PC-9 (cell line): ENCODE results near the gene PCGF2. TPM values are rescaled to one million over a fixed set of nuclear protein-coding genes. Genes with fewer than 3 reads are reported as not detected.

ENCODE experiments used
- BruUV-seq: library from RNA; stranded (reverse); fragments of 400-500 nt; replicated peaks from 2 replicates; lab custom pipeline; 2021; lab: Mats Ljungman, UMichigan
- CTCF ChIA-PET: fragments of 300-600 bp; sonication (Branson Sonifier 250); formaldehyde crosslinking; loops from one replicate; lab custom pipeline; 2022; ENCODE audit warnings: antibody characterized with exemption; lab: Charles Lee
- POLR2A ChIA-PET: fragments of 300-600 bp; sonication (Branson Sonifier 250); formaldehyde crosslinking; loops from one replicate; lab custom pipeline; 2022; ENCODE audit warnings: antibody characterized with exemption; ENCODE audit not compliant: unreplicated experiment; lab: Charles Lee
- DNase-seq, 2 experiments: peaks; one replicate each; pipeline versions ENCODE4 v3.0.0 to v3.0.0-alpha.2; 2015 to 2022; ENCODE audit warnings: mixed read lengths in 1 of 2
- H2AFZ ChIP-seq: fragments of 200-600 bp; sonication (generic); 2 replicates; pipeline ENCODE4 v1.8.1; 2017; ENCODE audit warnings: antibody characterized with exemption
- H3F3A ChIP-seq: fragments of 200-600 bp; sonication (generic); 2 replicates; pipeline ENCODE4 v1.8.1; 2017; ENCODE audit warnings: antibody characterized with exemption, mild to moderate bottlenecking, low read depth; ENCODE audit not compliant: insufficient read depth
- H3K27ac ChIP-seq: fragments of 200-600 bp; sonication (generic); 2 replicates; pipeline ENCODE4 v1.6.1; 2016; ENCODE audit warnings: mixed run types
- H3K27me3 ChIP-seq: fragments of 200-600 bp; sonication (generic); 2 replicates; pipeline ENCODE4 v1.6.1; 2016; ENCODE audit warnings: low read depth, mixed run types; ENCODE audit not compliant: insufficient read depth
- H3K36me3 ChIP-seq: fragments of 200-600 bp; sonication (generic); 2 replicates; pipeline ENCODE4 v1.6.1; 2016; ENCODE audit warnings: low read depth, mixed run types
- H3K4me1 ChIP-seq: fragments of 200-600 bp; sonication (generic); replicated peaks from 2 replicates; pipeline ENCODE4 v1.6.1; 2016; ENCODE audit warnings: mixed run types; ENCODE audit not compliant: insufficient read depth
- H3K4me2 ChIP-seq: fragments of 200-600 bp; sonication (generic); 2 replicates; pipeline ENCODE4 v1.6.1; 2017; ENCODE audit warnings: mixed run types
- H3K4me3 ChIP-seq: fragments of 200-600 bp; sonication (generic); 2 replicates; pipeline ENCODE4 v1.6.1; 2016; ENCODE audit warnings: mixed run types
- H3K79me2 ChIP-seq: fragments of 200-600 bp; sonication (generic); 2 replicates; pipeline ENCODE4 v1.6.1; 2017; ENCODE audit warnings: low read depth, mixed run types
- H3K9me2 ChIP-seq: fragments of 200-600 bp; sonication (generic); 2 replicates; pipeline ENCODE4 v1.8.1; 2017; ENCODE audit warnings: mild to moderate bottlenecking; ENCODE audit not compliant: insufficient read depth
- H3K9me3 ChIP-seq: fragments of 200-600 bp; sonication (generic); 2 replicates; pipeline ENCODE4 v1.8.1; 2016; ENCODE audit warnings: low read depth; ENCODE audit not compliant: insufficient read depth
- H4K20me1 ChIP-seq: fragments of 200-600 bp; sonication (generic); 2 replicates; pipeline ENCODE4 v1.8.1; 2017; ENCODE audit not compliant: insufficient read depth
- CTCF ChIP-seq: fragments of 200-600 bp; sonication (generic); conservative IDR thresholded peaks from 2 replicates; pipeline ENCODE4 v1.6.1; 2017; ENCODE audit warnings: mixed run types, antibody characterized with exemption, mild to moderate bottlenecking, moderate library complexity
- EZH2 ChIP-seq: fragments of 200-600 bp; sonication (generic); IDR thresholded peaks from 2 replicates; pipeline ENCODE4 v1.8.0; 2017; ENCODE audit warnings: antibody characterized with exemption, low read depth
- intact Hi-C: fragments of 100-400 bp; cut with micrococcal nuclease; formaldehyde crosslinking; loops from one replicate; pipeline ENCODE4 v1.10.0; 2022; ENCODE audit not compliant: unreplicated experiment
- total RNA-seq: library from RNA; stranded (reverse); gene quantifications from 2 replicates; pipeline ENCODE4 v1.2.3, GENCODE V29; 2021

Gene PCGF2
- total RNA-seq, 1 experiment from 2014 or later = 43.3 TPM

GRCh38 chr17:38742411-38743308 is 5.5 kb downstream of the PCGF2 start:
- ChIA-PET POLR2A (no interaction called here), CTCF (interaction anchor here (0.7 kb wide), 1 partner anchor 11 kb away, joined by 4 read pairs; no protein-coding TSS in a partner anchor)
- H3F3A ChIP-seq = peaks cover 33% of the 10 kb centered on the region; the same call in 1 of the 2 replicates
- H3K4me1 ChIP-seq = peaks cover 27% of the 10 kb centered on the region
- no peak overlapping the region for H3K4me3 ChIP-seq
- no peaks in the 10 kb centered on the region for H3K9me2 ChIP-seq
- no peak overlapping the region for H3K27ac ChIP-seq
- peaks cover 9% of the 10 kb centered on the region; the same call in 1 of the 2 replicates for H3K36me3 ChIP-seq
- H3K9me3 ChIP-seq = no peaks in the 10 kb centered on the region
- H2AFZ ChIP-seq = no peak overlapping the region
- intact Hi-C loops = no loop called here
- TF ChIP-seq CTCF (no peak), EZH2 (no peak)
- no TSS peak for BruUV-seq
- no peak for DNase-seq
- H3K27me3 ChIP-seq = no peaks in the 10 kb centered on the region
- peaks cover 52% of the 10 kb centered on the region for H4K20me1 ChIP-seq
- H3K79me2 ChIP-seq = peaks cover 64% of the 10 kb centered on the region
- no peak overlapping the region for H3K4me2 ChIP-seq

GRCh38 chr17:38741921-38742410 is 6.2 kb downstream of the PCGF2 start:
- Histone ChIP-seq H3K4me1 (peaks cover 26% of the 10 kb centered on the region), H3K4me2 (no peak overlapping the region), H2AFZ (no peak overlapping the region), H3K9me3 (no peaks in the 10 kb centered on the region), H3K79me2 (peaks cover 59% of the 10 kb centered on the region), H3K36me3 (peaks cover 9% of the 10 kb centered on the region; the same call in 1 of the 2 replicates), H3K27ac (no peak overlapping the region), H3K4me3 (no peak overlapping the region), H3K27me3 (no peaks in the 10 kb centered on the region), H3F3A (peaks cover 39% of the 10 kb centered on the region), H4K20me1 (peaks cover 52% of the 10 kb centered on the region), H3K9me2 (no peaks in the 10 kb centered on the region)
- ChIA-PET CTCF (no interaction called here), POLR2A (interaction anchor here (0.5 kb wide), 1 partner anchor 314 kb away, joined by 4 read pairs; no protein-coding TSS in a partner anchor)
- no peak for DNase-seq
- intact Hi-C loops = no loop called here
- no peak for TF ChIP-seq CTCF
- no peak for TF ChIP-seq EZH2
- no TSS peak for BruUV-seq

DNA sequence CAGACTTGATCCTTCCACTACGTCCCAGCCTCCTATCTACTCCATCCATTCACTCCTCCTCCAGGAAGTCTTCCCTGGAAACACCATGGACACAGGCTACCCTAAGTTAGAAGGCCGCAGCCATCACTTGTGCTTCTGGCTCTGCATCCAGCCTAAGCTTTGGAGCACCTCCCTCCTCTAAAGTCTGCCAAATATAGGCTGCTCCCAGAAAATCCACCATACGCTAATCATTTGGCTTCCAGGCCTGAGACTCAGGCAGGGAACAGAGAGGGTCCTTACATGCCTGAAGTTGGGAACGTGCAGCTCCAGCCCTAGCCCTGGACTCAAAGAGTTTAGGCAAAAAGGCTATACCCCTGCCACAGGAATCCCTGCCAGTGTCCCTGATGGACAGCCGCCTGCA is 6.7 kb downstream of the PCGF2 start:
- Histone ChIP-seq H3K9me2 (no peaks in the 10 kb centered on the region), H3F3A (peaks cover 42% of the 10 kb centered on the region), H2AFZ (no peak overlapping the region), H3K4me3 (no peak overlapping the region), H3K27ac (no peak overlapping the region), H3K4me1 (peaks cover 21% of the 10 kb centered on the region), H3K27me3 (no peaks in the 10 kb centered on the region), H3K79me2 (peaks cover 54% of the 10 kb centered on the region), H3K4me2 (no peak overlapping the region), H4K20me1 (peaks cover 47% of the 10 kb centered on the region), H3K36me3 (peaks cover 9% of the 10 kb centered on the region; the same call in 1 of the 2 replicates), H3K9me3 (no peaks in the 10 kb centered on the region)
- intact Hi-C loops = no loop called here
- no peak for TF ChIP-seq EZH2
- no peak for TF ChIP-seq CTCF
- CTCF ChIA-PET = no interaction called here
- POLR2A ChIA-PET = interaction anchor here (0.5 kb wide), 1 partner anchor 314 kb away, joined by 4 read pairs; no protein-coding TSS in a partner anchor
- no TSS peak for BruUV-seq
- DNase-seq = no peak
